Measurements from ENCODE around the gene TBCD. TPM values are rescaled to one million over a fixed set of nuclear protein-coding genes. Genes with fewer than 3 reads are reported as not detected.

The TBCD gene
- polyA plus RNA-seq, 2 of the 4 experiments (the other 2 are of a cell fraction): 33.5 to 49.1 TPM

DNA sequence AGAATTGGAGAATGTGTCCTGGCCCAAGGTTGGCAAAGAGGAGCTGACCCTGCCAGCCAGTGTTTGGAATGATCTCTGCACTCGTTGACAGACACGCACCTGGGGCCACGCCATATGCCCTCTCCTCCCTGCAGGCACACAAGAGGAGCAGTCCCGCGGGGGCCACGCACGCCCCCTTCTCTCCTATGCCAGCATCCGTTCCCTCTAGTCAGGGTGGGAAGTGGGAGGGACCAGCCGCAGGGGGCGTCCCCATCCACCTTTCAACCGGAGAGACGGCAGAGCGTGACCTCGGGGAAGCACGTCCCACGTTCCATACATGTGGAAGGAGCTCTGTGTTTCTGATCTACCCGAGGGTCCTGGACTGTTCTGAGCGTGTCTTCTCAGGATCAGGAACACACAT lies 174.9 kb downstream of the TBCD start:
- H3K4me3 ChIP-seq: no peak overlapping the region
- ChIA-PET POLR2A (no interaction called here), CTCF (interaction anchor here (0.8 to 4.8 kb wide), 5 partner anchors 9 to 145 kb away, joined by 3 to 27 read pairs (median 4); no protein-coding TSS in a partner anchor)
- WGBS (ENCODE audit: missing lambda C conversion rate): 92% methylated on average over 18 of the region's 18 CpGs
- TF ChIP-seq POLR2A (IDR thresholded peaks at IDR 0.05; ENCODE audit: low read length) (no peak), CBX8 (IDR thresholded peaks at IDR 0.05) (no peak), BHLHE40 (IDR thresholded peaks at IDR 0.05; ENCODE audit: low read depth, low read length) (no peak), CBX2 (IDR thresholded peaks at IDR 0.05; ENCODE audit: borderline replicate concordance, low read depth) (no peak), ESRRA (IDR thresholded peaks at IDR 0.05; ENCODE audit: borderline replicate concordance, low read length) (no peak), HOXB13 (CRISPR knock-in tag; IDR thresholded peaks at IDR 0.05; ENCODE audit: low read depth) (no peak), RARB (CRISPR knock-in tag; IDR thresholded peaks at IDR 0.05) (no peak), JUN (IDR thresholded peaks at IDR 0.05) (no peak), SMC3 (IDR thresholded peaks at IDR 0.05) (no peak), CHD2 (IDR thresholded peaks at IDR 0.05; ENCODE audit: low read length, partially characterized antibody) (no peak), TP53 (CRISPR knock-in tag; IDR thresholded peaks at IDR 0.05) (no peak), EHMT2 (IDR thresholded peaks at IDR 0.05; ENCODE audit: low read depth) (no peak), FOSB (CRISPR knock-in tag; IDR thresholded peaks at IDR 0.05) (no peak)
- TF ChIP-seq, protein P1, sequence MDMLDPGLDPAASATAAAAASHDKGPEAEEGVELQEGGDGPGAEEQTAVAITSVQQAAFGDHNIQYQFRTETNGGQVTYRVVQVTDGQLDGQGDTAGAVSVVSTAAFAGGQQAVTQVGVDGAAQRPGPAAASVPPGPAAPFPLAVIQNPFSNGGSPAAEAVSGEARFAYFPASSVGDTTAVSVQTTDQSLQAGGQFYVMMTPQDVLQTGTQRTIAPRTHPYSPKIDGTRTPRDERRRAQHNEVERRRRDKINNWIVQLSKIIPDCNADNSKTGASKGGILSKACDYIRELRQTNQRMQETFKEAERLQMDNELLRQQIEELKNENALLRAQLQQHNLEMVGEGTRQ (IDR thresholded peaks at IDR 0.05): no peak
- no peak for DNase-seq (ENCODE audit: low read depth in 1 of 2, low spot score in 1 of 2)
- H3K9me3 ChIP-seq: no peaks in the 10 kb centered on the region
- no peak overlapping the region for H3K27ac ChIP-seq
- no peak for ATAC-seq
- H3K4me2 ChIP-seq: no peak overlapping the region
- no peak for FAIRE-seq
- H3K4me1 ChIP-seq: 0 out of 3 replicates have a peak, but pooled peaks cover 5% of the 10 kb centered on the region

DNA sequence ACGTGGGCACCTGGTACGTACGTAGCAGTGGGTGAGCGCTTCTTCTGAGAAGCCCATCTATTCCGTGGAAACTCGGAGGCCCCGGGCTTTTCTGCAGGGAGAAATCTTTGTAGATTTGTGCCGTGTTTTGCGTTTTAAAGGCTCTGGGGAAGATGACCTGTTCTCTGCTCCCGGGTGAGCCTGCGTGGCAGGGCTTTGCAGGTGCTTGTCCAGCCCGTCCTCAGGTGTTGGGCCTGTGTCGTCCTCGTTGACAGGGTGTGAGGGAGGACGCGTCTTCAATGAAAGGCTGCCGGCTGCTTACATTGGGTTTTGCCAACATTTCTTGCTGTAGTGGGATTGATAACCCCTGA lies 175.4 kb downstream of the TBCD start:
- CTCF ChIA-PET: interaction anchor here (0.8 to 4.8 kb wide), 2 partner anchors 14 to 146 kb away, joined by 3 to 27 read pairs; no protein-coding TSS in a partner anchor
- FAIRE-seq: no peak
- 95% methylated on average over 17 of the region's 17 CpGs for WGBS (ENCODE audit: missing lambda C conversion rate)

DNA sequence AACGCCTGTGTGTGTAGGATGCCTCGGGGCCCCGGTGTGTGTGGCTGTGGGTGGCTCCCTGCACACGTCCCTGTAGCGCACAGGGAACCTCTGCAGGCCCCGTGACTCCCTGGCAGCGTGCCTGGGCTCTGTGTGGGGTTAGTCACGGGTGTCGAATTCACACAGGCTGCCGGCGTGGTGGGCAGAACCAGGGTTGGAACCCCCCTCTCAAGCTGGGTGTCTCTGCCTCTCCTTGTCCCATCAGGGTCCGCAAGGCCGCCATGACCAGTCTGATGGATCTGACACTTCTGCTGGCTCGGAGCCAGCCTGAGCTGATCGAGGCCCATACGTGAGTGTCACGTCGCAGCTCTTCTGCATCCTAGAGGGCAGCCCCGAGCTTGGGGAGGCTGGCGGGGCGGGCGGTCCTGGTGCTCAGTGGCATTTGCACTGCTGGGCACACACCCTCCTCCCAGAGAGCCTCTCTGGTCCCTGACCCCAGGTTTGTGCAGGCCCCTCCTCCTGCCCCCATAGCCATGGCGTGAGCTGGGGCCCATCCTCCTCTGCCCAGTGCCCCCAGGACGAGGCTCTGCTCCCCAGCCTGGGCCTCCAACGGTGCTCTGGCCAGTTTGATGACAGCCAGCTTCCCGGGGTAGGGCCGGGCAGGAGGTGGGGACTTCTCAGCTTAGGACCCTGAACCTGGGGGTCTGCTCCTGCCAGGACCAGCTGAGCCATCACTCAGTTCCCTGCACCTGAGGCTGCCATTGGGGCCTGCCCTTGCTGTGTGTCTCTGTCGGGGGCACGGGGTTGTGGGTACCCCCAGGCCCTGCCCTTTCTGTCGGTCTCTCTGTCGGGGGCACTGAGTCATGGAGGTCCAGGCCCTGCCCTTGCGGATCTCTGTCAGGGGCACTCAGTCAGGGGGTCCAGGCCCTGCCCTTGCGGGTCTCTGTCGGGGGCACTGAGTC lies 176.1 kb downstream of the TBCD start:
- ATAC-seq (no peak), FAIRE-seq (no peak), DNase-seq (ENCODE audit: low read depth in 1 of 2, low spot score in 1 of 2) (no peak)
- no peak overlapping the region for H3K4me3 ChIP-seq
- no peaks in the 10 kb centered on the region for H3K9me3 ChIP-seq
- no peak overlapping the region for H3K4me2 ChIP-seq
- CTCF ChIA-PET: interaction anchor here (0.8 to 4.8 kb wide), 2 partner anchors 14 to 147 kb away, joined by 3 to 27 read pairs; no protein-coding TSS in a partner anchor
- no peak for TF ChIP-seq FOSL2 (IDR thresholded peaks at IDR 0.05)
- no peak for TF ChIP-seq FOSL2 (CRISPR knock-in tag; IDR thresholded peaks at IDR 0.05)
- no peak for TF ChIP-seq ZC3H11A (IDR thresholded peaks at IDR 0.05)
- no peak for TF ChIP-seq ZSCAN20 (CRISPR knock-in tag; IDR thresholded peaks at IDR 0.05)
- POLR2A ChIA-PET: no interaction called here
- H3K4me1 ChIP-seq: no peaks in the 10 kb centered on the region
- H3K27ac ChIP-seq: no peak overlapping the region
- 93% methylated on average over 29 of the region's 34 CpGs for WGBS (ENCODE audit: missing lambda C conversion rate)

More for the DNA sequence above, 175.4 kb downstream of the TBCD start:
- no peaks in the 10 kb centered on the region for H3K9me3 ChIP-seq
- DNase-seq (ENCODE audit: low read depth in 1 of 2, low spot score in 1 of 2) (no peak), ATAC-seq (no peak)
- H3K27ac ChIP-seq: no peak overlapping the region
- H3K4me1 ChIP-seq: 0 out of 3 replicates have a peak, but pooled peaks cover 5% of the 10 kb centered on the region
- H3K4me2 ChIP-seq: no peak overlapping the region
- no peak for TF ChIP-seq JUNB (IDR thresholded peaks at IDR 0.05)
- TF ChIP-seq GATA3 (IDR thresholded peaks at IDR 0.05; ENCODE audit: borderline replicate concordance): no peak
- no peak for TF ChIP-seq HOXB13 (CRISPR knock-in tag; IDR thresholded peaks at IDR 0.05; ENCODE audit: low read depth)
- no peak for TF ChIP-seq FOSB (CRISPR knock-in tag; IDR thresholded peaks at IDR 0.05)
- no peak for TF ChIP-seq KDM5A (IDR thresholded peaks at IDR 0.05)
- TF ChIP-seq RCOR1 (IDR thresholded peaks at IDR 0.05; ENCODE audit: low read depth, low read length): no peak
- TF ChIP-seq MAFK (IDR thresholded peaks at IDR 0.05; ENCODE audit: partially characterized antibody): no peak
- TF ChIP-seq TP53 (CRISPR knock-in tag; IDR thresholded peaks at IDR 0.05): no peak
- no peak for TF ChIP-seq CHD2 (IDR thresholded peaks at IDR 0.05; ENCODE audit: low read length, partially characterized antibody)
- TF ChIP-seq, protein P2, sequence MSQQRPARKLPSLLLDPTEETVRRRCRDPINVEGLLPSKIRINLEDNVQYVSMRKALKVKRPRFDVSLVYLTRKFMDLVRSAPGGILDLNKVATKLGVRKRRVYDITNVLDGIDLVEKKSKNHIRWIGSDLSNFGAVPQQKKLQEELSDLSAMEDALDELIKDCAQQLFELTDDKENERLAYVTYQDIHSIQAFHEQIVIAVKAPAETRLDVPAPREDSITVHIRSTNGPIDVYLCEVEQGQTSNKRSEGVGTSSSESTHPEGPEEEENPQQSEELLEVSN (IDR thresholded peaks at IDR 0.05; ENCODE audit: borderline replicate concordance, low read depth): no peak
- no peak for TF ChIP-seq ZSCAN20 (CRISPR knock-in tag; IDR thresholded peaks at IDR 0.05)
- no peak for TF ChIP-seq PHF8 (IDR thresholded peaks at IDR 0.05; ENCODE audit: borderline replicate concordance, low read depth)
- no peak for TF ChIP-seq EHF (CRISPR knock-in tag; IDR thresholded peaks at IDR 0.05)
- TF ChIP-seq NFE2L2 (conservative IDR thresholded peaks at IDR 0.05; ENCODE audit: low read length): no peak
- no peak for TF ChIP-seq RFX5 (IDR thresholded peaks at IDR 0.05)
- TF ChIP-seq RARB (CRISPR knock-in tag; IDR thresholded peaks at IDR 0.05): no peak
- TF ChIP-seq CBX2 (IDR thresholded peaks at IDR 0.05; ENCODE audit: borderline replicate concordance, low read depth): no peak
- POLR2A ChIA-PET: no interaction called here
- H3K4me3 ChIP-seq: no peak overlapping the region
